ENCODE results near the gene PDGFRB.

PDGFRB gene

DNA sequence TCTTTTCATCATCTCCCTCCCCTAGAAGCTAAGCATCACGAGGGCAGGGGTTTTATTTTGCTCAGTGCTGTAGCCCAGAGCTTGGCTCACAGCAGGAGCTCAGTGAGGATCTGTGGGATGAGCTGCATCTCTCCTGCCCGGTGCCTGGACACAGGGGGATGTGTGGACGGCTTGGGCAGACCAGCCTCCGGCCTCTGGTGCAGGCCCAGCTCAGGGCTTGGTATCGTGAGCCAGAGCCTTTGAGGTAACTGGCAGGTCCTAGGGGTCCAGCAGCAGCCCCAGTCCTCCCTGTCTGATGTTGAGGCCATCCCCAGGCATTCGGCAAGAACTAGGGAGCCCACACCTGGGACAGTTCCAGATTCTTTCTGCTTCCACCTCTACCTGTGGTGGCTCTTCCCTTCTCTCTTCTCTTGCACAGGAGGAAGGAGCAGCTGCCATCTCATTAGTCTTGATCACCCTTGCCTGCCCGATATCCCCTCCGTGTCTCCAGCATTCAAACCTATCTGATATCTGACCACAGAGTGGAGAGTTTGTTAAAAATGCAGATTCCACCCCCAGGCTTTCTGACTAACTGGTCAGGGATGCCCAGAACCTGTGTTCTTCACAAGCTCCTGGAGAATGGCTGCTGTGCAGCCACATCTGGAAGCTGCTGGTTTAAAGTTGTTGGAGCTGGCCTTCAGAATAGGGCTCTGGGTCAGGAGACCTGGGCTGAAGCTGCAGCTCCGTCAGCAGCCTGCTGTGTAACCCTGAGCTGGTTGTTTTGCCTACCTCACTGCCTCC lies 26.3 kb upstream of the PDGFRB start:
- no peak for DNase-seq

DNA sequence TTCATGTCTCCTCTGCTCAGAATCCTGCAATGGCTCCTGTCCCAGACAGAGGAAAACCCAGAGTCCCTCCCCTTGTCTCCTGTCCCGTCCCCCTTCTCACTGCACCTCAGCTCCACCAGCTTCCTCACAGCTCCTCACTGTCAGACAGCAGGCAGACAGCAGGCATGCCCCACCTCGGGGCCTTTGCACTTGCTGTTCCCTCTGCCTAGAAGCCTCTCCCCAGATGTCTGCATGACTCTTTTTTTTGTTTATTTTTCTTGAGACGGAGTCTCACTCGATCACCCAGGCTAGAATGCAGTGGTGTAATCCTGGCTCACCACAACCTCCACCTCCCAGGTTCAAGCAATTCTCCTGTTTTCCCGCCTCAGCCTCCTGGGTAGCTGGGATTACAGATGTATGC lies 25.4 kb upstream of the PDGFRB start:
- no peak for DNase-seq

DNA sequence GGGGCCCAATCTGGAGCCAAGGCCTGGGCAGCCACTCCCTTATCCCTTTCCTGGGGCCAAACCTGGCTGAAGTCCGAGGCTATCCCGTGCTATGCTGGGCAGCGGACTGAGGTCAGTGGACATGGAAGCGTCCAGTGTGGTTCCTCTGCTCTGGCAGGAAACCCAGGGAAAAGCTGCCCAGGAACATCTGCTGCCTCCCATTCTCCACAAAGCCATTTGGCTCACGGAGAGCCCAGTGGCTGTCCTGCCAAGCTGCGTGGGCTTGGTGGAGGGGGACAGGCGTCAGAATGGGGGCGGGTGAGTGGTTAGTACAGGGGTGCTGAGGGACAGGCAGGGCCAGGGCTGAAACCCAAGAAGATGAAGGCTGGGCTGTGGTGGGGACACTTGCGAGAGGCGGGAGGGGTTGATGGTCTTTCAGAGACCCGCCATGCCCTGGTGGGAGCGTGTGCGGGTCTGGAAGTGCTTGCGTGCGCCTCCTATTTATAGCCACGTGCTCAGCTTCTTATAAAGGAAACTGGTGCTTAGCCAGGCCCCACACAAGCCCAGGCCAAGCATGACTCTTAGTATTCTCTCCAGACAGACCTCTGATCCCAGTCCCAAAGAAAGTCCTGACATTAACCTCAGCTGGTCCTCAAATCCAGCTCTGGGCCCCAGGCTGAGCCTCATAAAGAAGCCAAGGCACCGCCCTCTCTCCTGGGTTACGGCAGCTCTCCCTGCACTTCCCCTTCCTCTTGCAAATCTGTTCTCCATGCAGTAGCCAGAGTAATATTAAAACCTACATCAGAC lies 24.8 kb upstream of the PDGFRB start:
- no peak for DNase-seq

DNA sequence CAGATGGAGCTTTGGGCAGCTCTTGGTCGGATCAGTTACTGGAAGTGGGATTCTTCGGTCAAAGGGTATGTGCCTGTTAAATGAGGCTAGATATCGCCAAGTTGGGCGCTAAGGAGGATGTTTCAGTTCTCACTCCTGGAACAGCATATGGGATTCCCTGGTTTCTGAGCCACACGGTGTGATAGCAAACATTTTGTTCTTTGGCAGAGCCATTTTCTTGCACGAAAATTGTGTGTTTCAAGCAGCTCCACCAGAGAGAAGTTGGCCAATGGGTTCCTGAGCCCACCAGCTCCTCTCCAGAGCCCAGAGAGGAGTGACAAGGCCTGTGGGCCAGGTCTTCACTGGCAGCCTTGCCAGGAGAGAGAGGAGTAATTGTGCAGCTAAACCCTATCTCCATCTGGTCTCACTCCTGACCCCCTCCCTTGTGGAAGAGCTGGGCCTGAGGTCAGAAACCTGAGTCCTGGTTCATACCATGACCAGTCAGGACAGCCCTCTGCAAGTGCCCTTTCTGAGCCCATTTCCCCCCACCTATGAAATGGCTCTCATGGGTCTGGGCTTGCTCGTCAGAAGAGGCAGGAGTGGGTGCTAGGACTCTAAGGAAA lies 23.5 kb upstream of the PDGFRB start:
- DNase-seq = no peak

DNA sequence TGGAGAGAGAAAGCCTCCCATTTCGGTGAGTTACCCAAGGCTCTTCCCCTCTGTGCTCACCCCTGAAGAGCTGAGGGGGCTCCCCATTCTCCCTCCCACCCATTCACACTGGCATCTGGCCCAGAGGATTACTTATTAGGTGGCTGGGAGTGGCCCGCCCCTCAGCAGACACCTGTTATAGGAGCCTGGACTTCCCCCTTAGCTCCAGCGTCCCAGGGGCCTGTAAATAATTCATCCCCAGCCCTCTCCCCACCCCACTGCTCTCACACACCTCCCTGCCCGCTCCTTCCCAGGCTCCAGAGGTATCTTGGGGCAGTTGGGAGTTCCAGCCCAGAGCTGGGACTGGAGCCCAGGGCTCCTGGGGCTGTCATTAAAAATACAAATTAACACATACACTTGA lies 22.6 kb upstream of the PDGFRB start:
- no peak for DNase-seq

DNA sequence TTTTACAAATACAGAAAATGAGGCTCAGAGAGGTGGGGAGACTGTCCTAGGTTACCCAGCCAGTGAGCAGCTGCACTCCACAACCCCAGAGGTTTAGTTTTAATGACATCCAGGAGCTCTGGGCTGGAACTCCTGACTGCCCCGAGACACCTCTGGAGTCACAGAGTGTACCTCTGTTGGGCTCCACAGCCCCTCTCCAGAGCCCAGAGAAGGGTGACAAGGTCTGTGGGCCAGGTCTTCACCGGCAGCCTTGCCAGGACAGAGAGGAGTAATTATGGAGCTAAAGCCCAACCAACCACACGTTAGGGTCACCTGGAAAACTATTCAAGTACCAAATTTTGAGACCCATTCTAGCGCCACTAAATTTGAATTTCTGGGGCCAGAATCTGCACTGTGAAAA lies 22.1 kb upstream of the PDGFRB start:
- no peak for DNase-seq

DNA sequence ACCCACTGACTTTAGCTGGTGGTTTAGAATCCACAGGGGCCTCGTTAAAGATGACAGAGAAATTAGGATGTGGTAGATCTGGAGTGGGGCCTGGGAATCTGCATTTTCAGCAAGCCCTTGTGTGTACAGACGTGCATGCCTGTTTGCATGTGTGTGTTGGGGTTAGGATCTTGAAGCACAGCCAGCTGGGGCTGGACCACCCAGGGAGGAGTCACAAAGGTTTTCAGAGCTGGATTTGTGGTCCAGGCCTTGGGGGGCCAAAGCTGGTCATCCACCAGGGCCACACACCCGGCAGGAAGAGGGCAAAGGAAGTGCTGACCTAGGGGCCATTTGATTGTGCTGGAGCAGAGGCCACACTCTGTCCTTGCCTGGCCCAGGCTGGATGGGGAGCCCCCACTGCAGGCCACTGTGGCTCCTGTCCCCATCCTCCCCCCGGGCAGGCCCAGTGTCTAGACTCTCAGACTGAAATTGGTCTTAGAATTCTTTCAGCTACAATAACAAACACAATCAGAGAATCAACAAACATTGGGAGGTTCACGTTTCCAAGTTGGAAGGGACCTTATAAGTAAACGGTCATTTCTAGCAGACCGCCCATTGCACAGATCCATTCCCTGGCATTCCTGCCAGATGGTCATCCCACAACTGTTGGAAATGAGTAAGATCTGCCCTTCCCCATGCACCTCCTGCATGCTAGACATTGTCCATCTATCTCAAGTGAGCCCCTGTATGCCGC lies 21.3 kb upstream of the PDGFRB start:
- DNase-seq = no peak

DNA sequence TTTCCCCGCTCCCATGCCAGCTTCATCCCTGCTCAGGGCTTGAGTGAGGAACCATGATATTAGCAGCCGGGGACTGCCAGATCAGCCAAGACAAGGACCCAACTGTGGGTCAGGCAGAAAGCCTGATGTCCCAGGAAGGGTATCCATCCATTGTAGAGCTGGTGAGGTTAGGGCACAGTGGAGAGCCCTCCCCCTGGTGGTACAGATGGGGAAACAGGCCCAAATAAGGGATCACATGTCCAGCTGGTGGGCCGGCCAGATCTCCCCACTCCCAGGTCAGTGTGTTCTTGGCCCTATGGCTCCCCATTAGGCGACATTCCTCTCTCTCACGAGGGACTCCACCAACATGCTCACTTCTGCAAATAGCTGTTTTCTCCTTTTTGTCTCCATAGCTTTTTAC lies 19.9 kb upstream of the PDGFRB start:
- DNase-seq = no peak

DNA sequence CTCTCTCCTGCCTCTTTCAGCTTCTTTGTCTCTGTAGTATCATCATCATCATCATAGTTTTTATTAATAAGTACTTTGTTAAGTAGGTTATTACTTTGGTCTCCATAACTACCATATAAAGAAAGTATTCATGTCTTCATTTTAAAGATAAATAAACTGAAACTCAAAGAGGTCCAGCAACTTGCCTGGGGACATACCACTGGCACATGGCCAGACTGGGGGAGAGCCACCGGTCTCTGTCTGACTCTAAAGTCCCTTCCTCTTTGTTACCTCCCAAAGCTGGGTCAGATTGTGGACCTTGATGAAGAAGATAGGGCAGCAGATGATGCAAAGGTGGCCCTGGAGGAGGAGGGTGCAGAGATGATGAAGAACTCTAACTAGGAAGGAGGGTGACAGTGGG lies 19.4 kb upstream of the PDGFRB start:
- no peak for DNase-seq

DNA sequence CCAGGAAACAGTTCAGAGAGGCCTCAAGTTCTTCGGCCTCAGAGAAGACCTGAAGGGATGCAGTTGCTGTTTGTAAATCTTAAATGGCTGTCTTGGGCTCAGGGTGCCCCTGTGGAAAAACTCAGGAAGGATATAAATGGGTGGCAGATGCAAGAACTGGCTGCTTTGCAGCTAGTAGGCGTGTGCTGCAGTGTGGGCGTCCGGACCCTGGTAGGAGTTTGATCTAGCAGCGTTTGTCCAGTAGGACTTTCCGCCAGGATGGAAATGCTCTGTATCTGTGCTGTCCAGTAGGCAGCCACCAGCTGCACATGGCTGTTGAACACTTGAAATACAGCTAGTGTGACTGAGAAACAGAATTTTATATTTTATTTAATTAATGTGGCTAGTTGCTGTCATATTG lies 18.6 kb upstream of the PDGFRB start:
- DNase-seq = no peak

DNA sequence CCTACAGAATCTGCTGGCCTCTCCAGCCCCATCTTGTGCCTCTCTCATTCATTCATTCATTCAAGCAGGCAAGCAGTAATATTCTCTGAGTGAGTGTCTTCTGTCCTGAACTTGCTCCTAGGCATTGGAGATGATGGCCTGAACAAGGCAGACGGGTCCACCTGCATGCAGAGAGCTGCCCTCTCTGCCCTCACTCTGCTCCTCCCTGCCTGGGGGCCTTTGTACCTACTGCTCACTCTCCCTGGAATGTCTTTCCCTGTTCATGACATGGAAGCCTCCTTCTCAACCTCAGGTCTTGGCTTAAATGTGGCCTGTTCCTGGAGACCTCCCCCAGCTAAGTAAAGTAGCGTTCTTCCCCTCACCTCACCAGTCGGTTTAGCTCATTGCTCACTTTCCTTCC lies 17.5 kb upstream of the PDGFRB start:
- no peak for DNase-seq

DNA sequence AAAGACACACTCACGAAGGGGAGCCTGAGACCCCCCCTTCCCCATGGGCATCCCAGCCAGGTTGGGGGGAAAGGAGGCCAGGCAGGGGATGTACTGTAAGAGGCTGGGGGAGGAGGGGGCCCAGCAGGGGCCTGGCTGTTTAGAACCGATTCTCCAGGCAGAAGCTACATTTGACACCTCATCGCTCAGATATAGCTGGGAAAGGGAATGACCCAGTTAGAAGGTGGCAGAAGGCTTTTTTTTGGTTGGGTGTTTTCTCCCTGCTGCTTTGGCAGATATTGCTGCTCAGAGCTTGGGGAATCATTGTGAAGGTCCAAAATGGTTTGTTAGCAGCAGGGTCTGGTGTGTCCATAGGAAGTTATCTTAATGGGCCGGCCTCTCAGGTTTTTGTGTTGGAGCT lies 16.9 kb upstream of the PDGFRB start:
- no peak for DNase-seq

DNA sequence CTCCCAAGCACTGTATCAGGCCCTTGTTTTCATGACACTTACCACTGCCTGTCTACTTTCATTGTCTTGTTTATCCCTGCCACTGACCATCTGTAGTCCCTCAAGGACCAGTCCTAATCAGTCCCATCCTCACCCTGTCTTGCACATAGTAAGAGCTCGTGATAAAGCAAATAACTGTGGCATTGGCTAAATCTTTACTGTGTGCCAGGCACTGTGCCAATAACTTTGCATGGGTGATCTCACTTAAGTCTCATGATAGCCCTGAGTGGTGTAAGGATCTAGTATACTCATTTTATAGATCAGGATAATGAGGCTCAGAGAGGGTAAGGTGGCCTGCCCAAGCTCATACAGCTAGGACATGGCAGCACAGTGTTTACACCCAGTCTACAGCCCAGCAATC lies 16.5 kb upstream of the PDGFRB start:
- no peak for DNase-seq

DNA sequence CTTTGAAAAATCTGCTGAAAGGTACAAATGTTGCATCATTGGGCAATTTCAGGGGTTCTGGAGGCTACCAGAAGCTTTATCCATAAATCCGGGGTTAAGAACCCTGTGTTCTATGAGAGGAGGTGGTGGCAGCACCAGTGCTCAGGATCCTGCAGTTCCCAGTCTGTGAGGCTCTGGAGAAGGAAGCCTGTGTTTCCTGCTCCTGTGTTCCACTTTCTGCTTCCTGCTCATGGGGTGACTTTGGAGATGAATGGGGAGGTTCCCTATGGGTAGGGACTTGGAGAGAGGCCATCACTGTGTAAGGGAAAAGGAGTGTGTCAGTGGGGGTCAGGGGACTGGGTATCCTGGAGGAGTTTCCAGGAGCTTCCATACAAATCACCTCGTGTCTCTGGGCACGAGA lies 13.2 kb upstream of the PDGFRB start:
- DNase-seq = no peak

DNA sequence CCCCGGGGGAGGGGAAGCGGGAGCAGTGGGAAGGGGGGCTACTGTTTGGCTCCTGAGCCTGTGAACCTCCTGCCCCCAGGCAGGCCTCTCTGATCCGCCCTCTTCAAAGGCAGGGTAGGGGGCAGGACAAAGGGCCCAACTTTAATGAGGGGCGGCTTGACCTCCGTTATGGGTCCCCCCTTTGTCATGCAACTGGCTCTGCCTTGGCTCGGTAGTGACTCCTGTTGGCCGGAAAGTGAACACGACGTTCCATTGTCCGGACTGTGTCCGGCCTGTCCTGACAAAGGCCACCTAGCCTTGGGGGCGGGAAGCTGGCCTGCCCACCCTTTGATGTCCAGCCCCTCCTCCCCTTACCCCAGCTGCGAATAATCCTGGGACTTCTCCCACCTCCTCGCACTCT lies 12.3 kb upstream of the PDGFRB start:
- no peak for DNase-seq

DNA sequence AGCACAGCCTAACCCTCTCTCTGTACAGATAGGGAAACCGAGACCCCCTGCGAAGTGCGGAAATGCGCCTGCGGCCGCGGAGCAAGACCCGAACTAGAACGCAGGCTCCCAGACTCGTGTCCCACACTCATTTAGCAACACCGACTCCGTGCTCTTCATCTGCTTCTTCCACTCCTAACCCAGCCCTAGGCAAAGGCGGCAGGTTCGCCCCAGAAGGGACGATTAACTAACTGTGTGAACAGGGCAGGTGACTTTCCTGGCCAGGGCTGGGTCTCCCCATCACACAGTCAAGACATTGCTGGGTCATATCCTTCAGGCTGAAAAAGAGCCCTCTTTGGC lies 11.8 kb upstream of the PDGFRB start:
- DNase-seq = no peak

DNA sequence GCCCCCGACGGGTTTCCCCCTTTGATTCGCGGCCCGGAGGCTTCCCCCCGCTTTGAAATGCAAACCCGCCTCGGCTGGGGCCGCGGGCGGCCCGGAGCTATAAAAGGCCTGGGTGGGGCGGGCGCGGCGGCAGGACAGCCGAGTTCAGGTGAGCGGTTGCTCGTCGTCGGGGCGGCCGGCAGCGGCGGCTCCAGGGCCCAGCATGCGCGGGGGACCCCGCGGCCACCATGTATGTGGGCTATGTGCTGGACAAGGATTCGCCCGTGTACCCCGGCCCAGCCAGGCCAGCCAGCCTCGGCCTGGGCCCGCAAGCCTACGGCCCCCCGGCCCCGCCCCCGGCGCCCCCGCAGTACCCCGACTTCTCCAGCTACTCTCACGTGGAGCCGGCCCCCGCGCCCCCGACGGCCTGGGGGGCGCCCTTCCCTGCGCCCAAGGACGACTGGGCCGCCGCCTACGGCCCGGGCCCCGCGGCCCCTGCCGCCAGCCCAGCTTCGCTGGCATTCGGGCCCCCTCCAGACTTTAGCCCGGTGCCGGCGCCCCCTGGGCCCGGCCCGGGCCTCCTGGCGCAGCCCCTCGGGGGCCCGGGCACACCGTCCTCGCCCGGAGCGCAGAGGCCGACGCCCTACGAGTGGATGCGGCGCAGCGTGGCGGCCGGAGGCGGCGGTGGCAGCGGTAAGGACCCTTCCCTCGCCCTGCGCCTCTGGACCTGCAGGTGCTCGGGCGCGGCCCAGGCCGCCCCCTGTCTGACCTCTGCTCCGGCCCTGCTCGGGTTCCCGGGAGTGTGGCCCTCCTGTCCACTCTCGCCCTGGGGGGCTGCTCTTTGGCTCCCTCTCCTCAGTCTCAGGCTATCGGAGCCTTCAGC lies 11.2 kb upstream of the PDGFRB start, which contains the start of gene CDX1:
CDX1 (plus strand) TSS at position 129 of the 862 bp plus-strand sequence; CDS start at position 228, 99 bp downstream.
- DNase-seq = no peak

DNA sequence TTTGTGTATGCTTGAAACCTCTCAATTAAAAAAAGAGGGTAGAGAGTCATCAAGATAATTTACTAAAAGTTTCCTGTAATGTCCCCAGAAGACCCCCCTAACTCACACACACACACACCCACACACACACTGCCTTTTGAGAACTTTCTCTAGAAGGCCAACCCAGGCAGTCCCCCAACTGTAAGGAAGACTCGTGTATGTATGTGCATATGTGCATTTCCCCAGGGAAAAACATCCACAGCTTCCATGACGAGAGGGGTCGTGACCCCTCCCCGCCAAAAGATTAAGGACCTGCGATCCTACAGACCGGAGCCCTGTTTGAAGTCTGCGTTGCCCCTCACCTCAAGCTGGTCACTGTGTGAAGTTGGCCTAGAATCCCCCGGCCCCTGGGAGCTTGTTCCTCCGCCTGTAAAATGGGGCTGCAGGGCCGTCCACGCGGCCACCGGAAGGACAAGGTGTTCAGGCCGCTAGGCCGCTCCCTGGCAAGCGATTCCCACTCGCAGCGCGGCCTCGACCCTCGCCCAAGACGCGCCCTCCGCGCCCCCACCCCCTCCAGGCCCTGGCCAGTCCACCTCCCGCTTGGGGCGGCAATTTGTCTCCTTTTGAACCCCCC lies 10.5 kb upstream of the PDGFRB start:
- DNase-seq = no peak

DNA sequence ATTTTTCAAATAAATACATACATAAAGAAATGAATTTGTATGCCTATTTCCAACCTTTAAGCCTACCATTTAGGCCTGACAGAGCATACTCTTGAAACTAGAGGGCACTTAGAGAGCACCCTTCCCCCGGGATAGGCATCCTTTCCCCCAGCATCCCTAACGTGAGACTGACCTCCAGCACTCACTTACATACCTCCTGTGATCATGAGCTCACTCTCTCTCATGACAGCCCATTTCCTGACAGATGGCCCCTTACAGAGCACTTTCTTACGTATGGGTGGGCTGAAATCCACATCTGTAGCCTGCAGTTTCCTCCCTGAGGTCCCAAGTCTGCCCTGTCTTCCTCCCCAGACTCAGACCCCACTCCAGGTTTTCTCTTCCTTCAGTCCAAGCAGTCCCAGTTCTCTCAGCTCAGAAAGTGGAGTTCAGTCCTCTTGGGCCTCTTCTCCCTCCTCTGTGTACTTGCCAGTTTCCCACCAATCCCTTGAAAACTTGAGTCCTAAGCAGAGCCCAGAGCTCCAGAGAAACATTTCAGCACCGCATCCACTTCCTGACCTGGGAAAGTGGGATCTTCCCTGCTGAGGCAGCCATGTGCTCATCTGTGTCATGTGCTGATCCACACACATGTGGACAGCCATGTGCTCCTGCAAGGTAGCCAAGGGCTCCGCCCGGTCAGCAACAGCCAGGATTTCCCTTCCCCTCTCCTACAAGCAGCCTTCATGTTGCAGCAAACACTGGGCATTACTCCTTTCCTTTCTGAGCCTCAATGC lies 8.8 kb upstream of the PDGFRB start:
- no peak for DNase-seq

DNA sequence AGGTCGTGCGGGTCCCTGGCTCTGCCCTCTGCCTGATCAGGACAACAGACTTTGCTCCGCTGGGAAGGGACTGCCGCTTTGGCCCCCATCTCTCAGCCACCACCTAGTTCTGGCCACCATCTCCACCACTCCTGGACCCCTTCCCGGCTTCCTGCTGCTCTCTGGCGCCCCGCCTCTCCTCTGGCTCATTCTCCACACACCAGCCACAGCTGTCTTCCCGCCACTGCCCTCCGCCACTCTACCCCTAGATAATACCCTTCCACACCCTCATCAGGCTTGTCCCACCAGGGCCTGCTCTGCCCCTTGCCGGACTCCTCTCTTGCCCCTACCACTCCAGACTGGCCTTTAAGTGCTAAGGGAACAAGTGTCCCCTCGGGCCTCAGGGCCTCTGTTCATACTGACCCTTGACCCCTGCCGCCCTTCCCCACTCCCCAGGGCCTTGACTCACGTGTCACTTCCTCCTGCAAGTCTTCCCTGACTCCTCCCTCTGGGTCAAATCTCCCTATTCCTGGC lies 8.0 kb upstream of the PDGFRB start:
- no peak for DNase-seq

DNA sequence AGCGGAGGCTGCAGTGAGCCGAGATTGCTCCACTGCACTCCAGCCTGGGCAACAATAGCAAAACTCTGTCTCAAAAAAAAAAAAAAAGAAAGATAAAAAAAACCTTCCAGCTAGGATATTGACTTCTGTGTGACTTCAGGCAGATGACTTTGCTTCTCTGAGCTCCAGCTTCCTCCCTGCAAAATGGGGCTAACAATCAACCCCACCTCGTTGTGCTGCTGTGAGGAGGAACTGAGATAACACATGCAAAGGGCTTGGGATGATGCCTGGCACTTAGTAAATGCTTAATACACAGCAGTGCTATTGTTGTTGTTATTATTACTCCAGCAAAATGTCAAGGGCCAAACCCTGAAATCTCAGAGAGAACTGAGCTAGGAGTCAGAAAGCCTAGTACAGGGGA lies 7.4 kb upstream of the PDGFRB start:
- DNase-seq = no peak

All from activated CD4-positive, alpha-beta T cell treated with anti-CD3 and anti-CD28 coated beads for 1 hour (primary cell).